ENCODE data around the gene ABCD4.
A peak's percentile ranks its signal among the peaks of the same experiment; 100 is the strongest.

The ABCD4 gene

DNA sequence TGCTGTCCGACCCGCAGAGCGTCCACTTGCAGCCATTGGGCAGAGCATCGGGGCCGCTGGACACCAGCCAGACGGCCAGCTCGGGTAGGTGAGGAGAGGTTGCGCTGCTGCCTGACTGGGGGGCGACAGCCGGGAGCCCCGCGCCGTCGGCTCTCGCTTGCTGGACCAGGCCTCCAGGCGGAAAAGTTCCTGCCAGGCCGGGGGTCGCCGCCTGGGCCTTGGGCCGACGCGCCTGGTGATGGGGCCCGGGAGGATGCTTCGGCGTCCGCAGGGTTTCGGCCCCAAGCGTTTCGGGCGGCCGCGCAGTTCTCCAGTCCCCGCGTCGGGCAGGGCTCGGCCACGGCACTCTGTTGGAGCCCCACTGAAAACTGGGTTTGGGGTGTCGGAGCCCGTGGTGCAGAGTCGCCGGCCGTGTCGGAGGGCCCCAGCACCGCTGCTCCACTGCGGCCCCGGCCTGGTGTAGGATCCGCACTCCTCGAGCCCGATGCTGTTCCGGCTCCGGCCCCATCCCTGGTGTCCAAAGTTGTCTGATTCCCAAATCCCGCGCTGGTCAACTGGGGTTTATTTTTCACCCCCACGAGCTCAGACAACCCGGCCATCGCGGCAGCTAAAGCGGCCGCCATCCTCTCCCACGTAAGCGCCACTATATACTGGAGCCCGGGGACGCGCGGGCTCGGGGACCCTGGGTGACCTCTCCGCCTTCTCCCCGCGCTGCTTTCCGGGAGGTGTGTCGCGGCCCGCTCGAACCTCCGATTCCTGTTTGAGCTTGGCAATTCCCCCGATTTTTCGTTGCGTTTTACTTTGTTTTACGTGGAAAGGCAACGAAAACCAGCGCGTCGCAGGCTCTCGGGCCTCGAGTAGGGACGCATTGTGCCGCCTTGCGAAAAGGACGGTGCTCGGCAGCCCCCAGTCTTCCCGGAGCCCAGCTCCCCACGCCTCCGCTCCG is 62.6 kb downstream of the ABCD4 start:
- H3K4me1 Mint-ChIP-seq (ENCODE audit: low read depth): peaks cover 24% of the 10 kb centered on the region
- peak overlapping the region; percentile 56 for H3K4me3 Mint-ChIP-seq
- peaks cover 80% of the 10 kb centered on the region for H3K27me3 Mint-ChIP-seq
- H3K36me3 Mint-ChIP-seq (ENCODE audit: low read depth): no peaks in the 10 kb centered on the region
- no peak overlapping the region for H3K27ac Mint-ChIP-seq
- H3K9me3 Mint-ChIP-seq: no peaks in the 10 kb centered on the region

DNA sequence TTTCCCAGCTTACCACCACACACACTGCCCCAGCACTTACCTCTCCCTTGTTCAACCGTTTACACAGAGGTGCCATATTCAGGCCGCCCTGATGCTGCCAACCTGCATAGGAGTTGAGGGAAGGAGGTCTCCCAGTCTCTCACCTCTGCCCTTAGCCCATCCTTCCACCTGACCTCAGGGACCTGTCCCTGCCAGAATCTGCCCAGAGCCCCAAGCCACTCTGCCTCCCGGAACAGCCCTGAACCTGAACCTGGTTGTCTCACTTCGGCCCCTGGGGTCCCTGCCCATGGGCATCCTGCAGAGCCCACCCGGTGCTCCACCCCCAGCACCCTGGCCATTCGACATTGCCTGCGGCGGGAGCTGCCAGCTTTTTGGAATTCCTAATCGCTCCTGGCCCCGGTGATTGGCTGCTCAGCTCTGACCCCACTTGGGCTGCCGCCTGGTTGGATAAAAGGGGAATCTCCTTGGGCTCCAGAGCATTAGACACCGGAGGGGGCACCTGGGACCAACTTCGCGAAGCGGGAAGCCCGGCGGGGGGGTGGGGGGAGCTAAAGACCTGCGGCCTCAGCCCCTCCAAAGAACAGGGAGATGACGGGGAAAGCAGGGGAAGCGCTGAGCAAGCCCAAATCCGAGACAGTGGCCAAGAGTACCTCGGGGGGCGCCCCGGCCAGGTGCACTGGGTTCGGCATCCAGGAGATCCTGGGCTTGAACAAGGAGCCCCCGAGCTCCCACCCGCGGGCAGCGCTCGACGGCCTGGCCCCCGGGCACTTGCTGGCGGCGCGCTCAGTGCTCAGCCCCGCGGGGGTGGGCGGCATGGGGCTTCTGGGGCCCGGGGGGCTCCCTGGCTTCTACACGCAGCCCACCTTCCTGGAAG is 63.5 kb downstream of the ABCD4 start, which contains the start of gene VSX2:
Gene VSX2, plus strand, starts transcription at position 476 of the 874 bp plus-strand sequence. Its CDS starts 113 bp downstream, at position 589.
- no peak within 1 kb of the TSS for H3K27ac Mint-ChIP-seq
- H3K4me1 Mint-ChIP-seq (ENCODE audit: low read depth): peaks cover 24% of the 10 kb centered on the region
- H3K27me3 Mint-ChIP-seq: peaks cover 76% of the 10 kb centered on the region
- H3K9me3 Mint-ChIP-seq: no peaks in the 10 kb centered on the region
- no peak within 1 kb of the TSS for H3K4me3 Mint-ChIP-seq
- no peaks in the 10 kb centered on the region for H3K36me3 Mint-ChIP-seq (ENCODE audit: low read depth)

DNA sequence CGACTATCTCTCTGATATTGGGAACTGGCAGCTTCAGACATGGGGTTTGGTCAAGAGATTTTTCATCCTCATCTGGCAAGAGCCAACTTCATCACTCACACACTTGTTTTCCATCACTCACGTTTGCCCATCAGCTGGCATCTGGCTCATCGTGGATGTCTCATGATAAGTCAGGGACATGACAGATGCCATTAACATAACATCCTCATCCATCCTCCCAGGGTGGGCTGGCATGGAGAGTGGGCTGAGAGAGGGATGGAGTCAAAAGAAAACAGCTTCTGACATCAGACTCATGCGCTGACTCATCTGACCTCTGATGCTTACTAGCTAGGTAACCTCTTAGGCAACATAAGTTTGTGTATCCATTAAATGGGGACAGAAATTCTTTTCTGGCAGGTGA is 65.3 kb downstream of the ABCD4 start:
- Mint-ChIP-seq H3K9me3 (peaks cover under 1% of the 10 kb centered on the region), H3K4me3 (no peak overlapping the region), H3K36me3 (ENCODE audit: low read depth) (no peaks in the 10 kb centered on the region), H3K4me1 (ENCODE audit: low read depth) (peaks cover 22% of the 10 kb centered on the region), H3K27me3 (peaks cover 62% of the 10 kb centered on the region), H3K27ac (no peak overlapping the region)

Measured in stimulated activated naive CD8-positive, alpha-beta T cell treated with anti-CD3 and anti-CD28 coated beads, Interleukin-15, Interleukin-2, amounts not matched to agents 100 ng/mL and 50 ng/mL, for 24 hours (primary cell).